HG02981 (cell line): ENCODE data around the gene ART3.
A peak's percentile ranks its signal among the peaks of the same experiment; 100 is the strongest.
"Not testable (repeated sequence)": the region's sequence is repeated elsewhere in the genome, so short reads cannot be mapped to it uniquely, and the experiment has no call there.

ENCODE experiments used
- ATAC-seq: cut with Tn5 transposase; IDR thresholded peaks from one replicate; pipeline ENCODE4 v1.9.1; 2021; ENCODE audit warnings: mild to moderate bottlenecking, moderate library complexity; ENCODE audit not compliant: unreplicated experiment

Gene ART3

GRCh38 chr4:76074468-76074867, at the start of gene ART3:
ART3 (plus strand) TSS chr4:76074709; CDS start chr4:76075890, 1,181 bp downstream.
- no peak for ATAC-seq

GRCh38 chr4:76028350-76028765, 46.2 kb upstream of the ART3 start:
- ATAC-seq: no peak

- no peak for ATAC-seq
These were observed 45.2 kb upstream of the ART3 start for GRCh38 chr4:76029300-76029699.

GRCh38 chr4:76035141-76035540, 39.4 kb upstream of the ART3 start:
- ATAC-seq: no peak

- no peak for ATAC-seq
These were observed 38.6 kb upstream of the ART3 start, which contains the start of gene CXCL11 for GRCh38 chr4:76035799-76036380. CXCL11 (minus strand) TSS chr4:76036070; CDS start chr4:76035987, 83 bp downstream.

GRCh38 chr4:76036855-76037254, 37.7 kb upstream of the ART3 start:
- no peak for ATAC-seq

- not testable (repeated sequence) for ATAC-seq
These were observed 32.1 kb upstream of the ART3 start for GRCh38 chr4:76042241-76042998.

GRCh38 chr4:76043306-76043705, 31.2 kb upstream of the ART3 start:
- ATAC-seq: not testable (repeated sequence)

GRCh38 chr4:76044686-76045085, 29.8 kb upstream of the ART3 start:
- ATAC-seq: not testable (repeated sequence)

GRCh38 chr4:76049860-76050416, 24.6 kb upstream of the ART3 start:
- ATAC-seq: not testable (repeated sequence)

- ATAC-seq: not testable (repeated sequence)
These were observed 23.9 kb upstream of the ART3 start for GRCh38 chr4:76050560-76051050.

- no peak for ATAC-seq
These were observed 20.8 kb upstream of the ART3 start for GRCh38 chr4:76053730-76054129.

GRCh38 chr4:76055016-76055415, 19.5 kb upstream of the ART3 start:
- peak; percentile 98 for ATAC-seq

- ATAC-seq: no peak
These were observed 19.1 kb upstream of the ART3 start for GRCh38 chr4:76055421-76055820.

- no peak for ATAC-seq
These were observed 16.2 kb upstream of the ART3 start for GRCh38 chr4:76058302-76058701.

GRCh38 chr4:76058888-76059426, 15.6 kb upstream of the ART3 start:
- no peak for ATAC-seq

GRCh38 chr4:76059750-76060149, 14.8 kb upstream of the ART3 start:
- no peak for ATAC-seq

GRCh38 chr4:76060506-76060905, 14.0 kb upstream of the ART3 start:
- ATAC-seq: no peak

- ATAC-seq: no peak
These were observed 13.1 kb upstream of the ART3 start for GRCh38 chr4:76061421-76061820.

- peak; percentile 65 for ATAC-seq
These were observed 12.5 kb upstream of the ART3 start for GRCh38 chr4:76061982-76062381.

- no peak for ATAC-seq
These were observed 8.0 kb upstream of the ART3 start for GRCh38 chr4:76066546-76066945.
